H1 (cell line): Measurements from ENCODE around the gene GNG12. TPM values are rescaled to one million over a fixed set of nuclear protein-coding genes. Genes with fewer than 3 reads are reported as not detected.

ENCODE experiments used
- CTCF ChIA-PET: fragments of 300-600 bp; sonication (Branson Sonifier 250); formaldehyde crosslinking; loops from one replicate; lab custom pipeline; 2021; ENCODE audit not compliant: partially characterized antibody; lab: Charles Lee
- POLR2A ChIA-PET: fragments of 300-600 bp; sonication (Branson Sonifier 250); formaldehyde crosslinking; loops from one replicate; lab custom pipeline; 2021; ENCODE audit warnings: inconsistent platforms; ENCODE audit not compliant: partially characterized antibody; lab: Charles Lee
- DNase-seq, 2 experiments: peaks; one replicate each; pipeline versions ENCODE4 v3.0.0 to v3.0.0-alpha.2; 2010 to 2022; ENCODE audit warnings: low spot score in 2 of 2, low read depth in 1 of 2, mixed read lengths in 1 of 2
- FAIRE-seq: peaks from 2 replicates; lab custom pipeline; 2011; peaks lifted over from hg19 to GRCh38; lab: Jason Lieb, UNC
- H2AFZ ChIP-seq: 2 replicates; pipeline ENCODE4 v1.8.1; 2012; ENCODE audit warnings: low read length, inconsistent platforms
- H2AK5ac ChIP-seq: 2 replicates; pipeline ENCODE4 v1.6.1; 2013; ENCODE audit warnings: low read depth, low read length
- H2BK120ac ChIP-seq: replicated peaks from 2 replicates; pipeline ENCODE3; 2013; ENCODE audit warnings: low read depth, low read length, inconsistent platforms
- H2BK12ac ChIP-seq: 2 replicates; pipeline ENCODE4 v1.6.1; 2013; ENCODE audit warnings: low read depth, low read length
- H2BK15ac ChIP-seq: 2 replicates; pipeline ENCODE4 v1.6.1; 2013; ENCODE audit warnings: low read length
- H2BK20ac ChIP-seq: 2 replicates; pipeline ENCODE4 v1.6.1; 2013; ENCODE audit warnings: low read length
- H2BK5ac ChIP-seq: 2 replicates; pipeline ENCODE4 v1.6.1; 2013; ENCODE audit warnings: low read depth, low read length
- H3K14ac ChIP-seq: 2 replicates; pipeline ENCODE4 v1.6.1; 2013; ENCODE audit warnings: inconsistent platforms; ENCODE audit not compliant: insufficient read length
- H3K18ac ChIP-seq: 2 replicates; pipeline ENCODE4 v1.6.1; 2013; ENCODE audit warnings: low read length; ENCODE audit errors: extremely low read depth
- H3K23ac ChIP-seq: 2 replicates; pipeline ENCODE4 v1.6.1; 2013; ENCODE audit warnings: inconsistent platforms; ENCODE audit not compliant: insufficient read length
- H3K23me2 ChIP-seq: 2 replicates; pipeline ENCODE4 v1.6.1; 2013; ENCODE audit warnings: low read depth, low read length
- H3K27ac ChIP-seq: 2 replicates; pipeline ENCODE4 v1.6.1; 2011; ENCODE audit warnings: low read depth, low read length, inconsistent platforms
- H3K27me3 ChIP-seq, 4 experiments: replicated peaks in 1 of 4; 1 replicate in 1 of 4; 2 replicates in 3 of 4; pipeline versions ENCODE4 v1.6.1 to v1.8.1; 2011 to 2013; ENCODE audit warnings: low read length in 3 of 4, mild to moderate bottlenecking in 3 of 4, inconsistent platforms in 2 of 4, mixed read lengths in 2 of 4, moderate library complexity in 1 of 4; ENCODE audit not compliant: control insufficient read depth in 3 of 4, insufficient read depth in 3 of 4; ENCODE audit errors: extremely low read depth in 1 of 4
- H3K36me3 ChIP-seq, 4 experiments: 2 replicates each; pipeline versions ENCODE4 v1.6.1 to v1.8.1; 2011 to 2013; ENCODE audit warnings: mild to moderate bottlenecking in 4 of 4, low read length in 3 of 4, moderate library complexity in 2 of 4, control low read depth in 1 of 4, inconsistent platforms in 1 of 4; ENCODE audit not compliant: insufficient read depth in 4 of 4, control insufficient read depth in 2 of 4
- H3K4ac ChIP-seq: replicated peaks from 2 replicates; pipeline ENCODE3; 2013; ENCODE audit warnings: low read length, low read depth, mixed read lengths, inconsistent platforms; ENCODE audit not compliant: insufficient read length
- H3K4me1 ChIP-seq, 4 experiments: replicated peaks in 1 of 4; 1 replicate in 1 of 4; 2 replicates in 3 of 4; pipeline versions ENCODE4 v1.6.1 to v1.8.1; 2011 to 2013; ENCODE audit warnings: low read length in 3 of 4, inconsistent platforms in 2 of 4, mixed read lengths in 1 of 4; ENCODE audit not compliant: insufficient read depth in 4 of 4, control insufficient read depth in 3 of 4
- H3K4me2 ChIP-seq, 2 experiments: 2 replicates each; pipeline versions ENCODE4 v1.6.1 to v1.8.1; 2011 to 2013; ENCODE audit warnings: low read depth in 2 of 2, low read length in 2 of 2, control low read depth in 1 of 2, inconsistent platforms in 1 of 2, mild to moderate bottlenecking in 1 of 2; ENCODE audit not compliant: insufficient read depth in 1 of 2
- H3K4me3 ChIP-seq, 4 experiments: fragments of 200-600, 300-600 bp in 1 of 4; sonication (generic), shearing (Covaris generic), sonication (Bioruptor Twin) in 1 of 4; 2 replicates each; pipeline versions ENCODE4 v1.5.1 to v1.8.1; 2011 to 2016; ENCODE audit warnings: low read length in 4 of 4, low read depth in 3 of 4, control low read depth in 2 of 4, inconsistent platforms in 2 of 4, mild to moderate bottlenecking in 2 of 4, mixed read lengths in 1 of 4, moderate library complexity in 1 of 4; ENCODE audit not compliant: insufficient read depth in 2 of 4; ENCODE audit errors: extremely low read depth in 1 of 4
- H3K56ac ChIP-seq: replicated peaks from 2 replicates; pipeline ENCODE3; 2013; ENCODE audit warnings: low read depth, mild to moderate bottlenecking, mixed read lengths, low read length, inconsistent platforms; ENCODE audit not compliant: insufficient read length
- H3K79me1 ChIP-seq: 2 replicates; pipeline ENCODE4 v1.6.1; 2013; ENCODE audit warnings: low read depth, low read length, control low read depth
- H3K79me2 ChIP-seq, 2 experiments: 2 replicates each; pipeline versions ENCODE4 v1.6.1 to v1.8.1; 2012 to 2013; ENCODE audit warnings: low read length in 2 of 2, mild to moderate bottlenecking in 2 of 2, inconsistent platforms in 1 of 2; ENCODE audit not compliant: insufficient read depth in 2 of 2, control insufficient read depth in 1 of 2
- H3K9ac ChIP-seq, 4 experiments: replicated peaks in 1 of 4; 1 replicate in 1 of 4; 2 replicates in 3 of 4; pipeline versions ENCODE4 v1.6.1 to v1.8.1; 2011 to 2013; ENCODE audit warnings: low read depth in 3 of 4, low read length in 3 of 4, control low read depth in 2 of 4, mild to moderate bottlenecking in 2 of 4, moderate library complexity in 2 of 4, inconsistent platforms in 1 of 4; ENCODE audit errors: extremely low read depth in 1 of 4
- H3K9me3 ChIP-seq, 2 experiments: 2 replicates each; pipeline versions ENCODE4 v1.6.1 to v1.8.1; 2012 to 2013; ENCODE audit warnings: mild to moderate bottlenecking in 2 of 2, moderate library complexity in 2 of 2, control low read depth in 1 of 2, inconsistent platforms in 1 of 2, low read depth in 1 of 2, low read length in 1 of 2, mixed read lengths in 1 of 2; ENCODE audit not compliant: insufficient read depth in 2 of 2
- H4K20me1 ChIP-seq, 2 experiments: replicated peaks in 1 of 2; 2 replicates each; pipeline versions ENCODE3 to v1.8.1; 2011 to 2013; ENCODE audit warnings: inconsistent platforms in 2 of 2, low read length in 2 of 2, mild to moderate bottlenecking in 1 of 2; ENCODE audit not compliant: insufficient read depth in 2 of 2, control insufficient read depth in 1 of 2
- H4K5ac ChIP-seq: 2 replicates; pipeline ENCODE4 v1.6.1; 2013; ENCODE audit warnings: low read length, low read depth, mixed read lengths, inconsistent platforms; ENCODE audit not compliant: insufficient read length
- H4K8ac ChIP-seq: 2 replicates; pipeline ENCODE4 v1.8.0; 2013; ENCODE audit warnings: mild to moderate bottlenecking, moderate library complexity, low read length, inconsistent platforms; ENCODE audit not compliant: insufficient read depth; ENCODE audit errors: extremely low read depth
- H4K91ac ChIP-seq: replicated peaks from 2 replicates; pipeline ENCODE3; 2013; ENCODE audit warnings: low read length, mixed read lengths, inconsistent platforms; ENCODE audit not compliant: insufficient read length
- BACH1 ChIP-seq: IDR thresholded peaks from 2 replicates; pipeline ENCODE4 v1.6.1; 2012; ENCODE audit warnings: low read length, improper control_type of control experiment
- CBX8 ChIP-seq: fragments of 300-800, 300-1000 bp; sonication (generic); IDR thresholded peaks from 2 replicates; pipeline ENCODE4 v1.7.1; 2016; ENCODE audit warnings: low read depth, low read length, borderline replicate concordance
- SIN3A ChIP-seq, 2 experiments: IDR thresholded peaks in 1 of 2; conservative IDR thresholded peaks in 1 of 2; 2 replicates each; pipeline ENCODE4 v1.6.1; 2011 to 2012; ENCODE audit warnings: low read length in 2 of 2, improper control_type of control experiment in 1 of 2, low read depth in 1 of 2, mild to moderate bottlenecking in 1 of 2
- SP2 ChIP-seq: IDR thresholded peaks from 2 replicates; pipeline ENCODE4 v1.6.1; 2012; ENCODE audit warnings: mild to moderate bottlenecking, low read length, inconsistent platforms
- WGBS, 2 experiments: shearing (Covaris generic) in 1 of 2; methylation state at CpG; one replicate each; pipeline versions ENCODE4 v1.1.6 to v1.1.7; 2013 to 2015; ENCODE audit warnings: low lambda C conversion rate in 2 of 2, mixed read lengths in 2 of 2, inconsistent platforms in 1 of 2, low coverage in 1 of 2, missing lambda C conversion rate in 1 of 2; ENCODE audit not compliant: insufficient replicate concordance in 2 of 2, insufficient coverage in 1 of 2, insufficient read length in 1 of 2; ENCODE audit errors: extremely low coverage in 1 of 2, missing lambda C conversion rate in 1 of 2; 5-methylcytosine and 5-hydroxymethylcytosine counted together
- polyA plus RNA-seq, 7 experiments: library from polyadenylated mRNA; depleted of rRNA in 3 of 7; stranded (reverse) in 5 of 7; unstranded in 2 of 7; fragments of >200 nt in 5 of 7; fragments of 200-250 nt in 2 of 7; gene quantifications; 1 replicate in 5 of 7; 2 replicates in 1 of 7; 4 replicates in 1 of 7; pipeline versions ENCODE4 v1.2.1 to v1.2.3, GENCODE V29; 2011 to 2013; ENCODE audit warnings: missing spikeins in 2 of 7, mixed read lengths in 2 of 7
- total RNA-seq: library from RNA; stranded (reverse); fragmentation: NEBNext Ultra II Directional; extraction: Animal tissue kit (Norgen Biotek cat#: 25700); gene quantifications from 2 replicates; pipeline ENCODE4 v1.2.1, GENCODE V29; 2021

GNG12 gene
- total and polyA plus RNA-seq, 2 of the 8 experiments (the other 6 are each of a cell fraction or from before 2014, with no cell fraction given) = 11.4 to 35.8 TPM

GRCh38 chr1:67839826-67840225 lies 6.6 kb upstream of the GNG12 start:
- WGBS, 2 experiments = 80% methylated on average over 2 of the region's 2 CpGs; no CpG with 5 or more reads in 1 of the 2 experiments
- Histone ChIP-seq H2BK20ac (peak overlapping the region; percentile 96; the same call in 1 of the 2 replicates), H3K56ac (no peak overlapping the region), H3K9me3 (no peaks in the 10 kb centered on the region), H2AFZ (no peak overlapping the region), H3K4me1 (peaks cover 8 to 28% (median 21%) of the 10 kb centered on the region in 4 experiments; a peak in 6 of 7 replicates), H4K91ac (peak overlapping the region; percentile 72), H2BK120ac (peak overlapping the region; percentile 83), H3K18ac (peak overlapping the region; percentile 64; the same call in 1 of the 2 replicates), H3K27ac (no peak overlapping the region), H4K20me1 (no peaks in the 10 kb centered on the region), H3K23me2 (no peaks in the 10 kb centered on the region), H4K8ac (no peak overlapping the region), H2BK15ac (no peak overlapping the region), H3K23ac (no peak overlapping the region), H3K36me3 (no peaks in the 10 kb centered on the region), H3K14ac (no peak overlapping the region), H3K79me2 (no peaks in the 10 kb centered on the region), H3K4me3 (peak overlapping the region in 1 of 4 experiments; percentile 37; a peak in 1 of 8 replicates), H3K9ac (no peak overlapping the region), H3K4me2 (peak overlapping the region; percentile 4 to 28; a peak in 2 of 4 replicates), H3K79me1 (no peaks in the 10 kb centered on the region), H2BK5ac (peak overlapping the region; percentile 89; the same call in 1 of the 2 replicates), H3K27me3 (peaks cover 0 to 2% (median 0%) of the 10 kb centered on the region in 4 experiments; a peak in 1 of 7 replicates), H3K4ac (peak overlapping the region; percentile 63), H2BK12ac (peak overlapping the region; percentile 32), H2AK5ac (no peak overlapping the region), H4K5ac (no peak overlapping the region)
- CTCF ChIA-PET = interaction anchor here (0.6 to 1.0 kb wide), 2 partner anchors 10 to 71 kb away, joined by 3 read pairs; no protein-coding TSS in a partner anchor
- POLR2A ChIA-PET = no interaction called here
- FAIRE-seq (no peak), DNase-seq (no peak)
- TF ChIP-seq SP2 = no peak
- TF ChIP-seq BACH1 = no peak
- no peak for TF ChIP-seq CBX8
- TF ChIP-seq SIN3A (conservative IDR thresholded peaks at IDR 0.05 in 1 of 2, IDR thresholded peaks at IDR 0.05 in 1 of 2; ENCODE audit: low read depth in 1 of 2, low read length in 2 of 2) = no peak
